ENCODE results near the gene TWIST2.

DNA sequence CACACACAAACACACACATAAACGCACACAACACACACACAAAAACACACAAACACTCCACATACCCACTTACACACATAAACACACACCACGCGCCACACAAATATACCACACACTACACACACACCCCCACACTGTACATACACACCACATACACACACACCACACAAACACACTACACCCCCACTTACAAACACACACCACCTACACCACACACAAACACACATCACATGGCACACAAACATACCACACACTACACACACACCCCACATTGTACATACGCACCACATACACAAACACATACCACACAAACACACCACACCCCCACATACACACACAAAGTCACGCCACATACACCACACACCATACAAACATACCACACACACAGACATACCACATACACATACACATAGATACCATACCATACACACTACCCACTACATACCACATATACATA is 59.9 kb downstream of the TWIST2 start:
- TF ChIP-seq POLR2AphosphoS5 (IDR thresholded peaks at IDR 0.05) (no peak), EP300 (IDR thresholded peaks at IDR 0.05) (no peak), POLR2A (IDR thresholded peaks at IDR 0.05; ENCODE audit: low read depth) (no peak)
- TF ChIP-seq, protein P1, sequence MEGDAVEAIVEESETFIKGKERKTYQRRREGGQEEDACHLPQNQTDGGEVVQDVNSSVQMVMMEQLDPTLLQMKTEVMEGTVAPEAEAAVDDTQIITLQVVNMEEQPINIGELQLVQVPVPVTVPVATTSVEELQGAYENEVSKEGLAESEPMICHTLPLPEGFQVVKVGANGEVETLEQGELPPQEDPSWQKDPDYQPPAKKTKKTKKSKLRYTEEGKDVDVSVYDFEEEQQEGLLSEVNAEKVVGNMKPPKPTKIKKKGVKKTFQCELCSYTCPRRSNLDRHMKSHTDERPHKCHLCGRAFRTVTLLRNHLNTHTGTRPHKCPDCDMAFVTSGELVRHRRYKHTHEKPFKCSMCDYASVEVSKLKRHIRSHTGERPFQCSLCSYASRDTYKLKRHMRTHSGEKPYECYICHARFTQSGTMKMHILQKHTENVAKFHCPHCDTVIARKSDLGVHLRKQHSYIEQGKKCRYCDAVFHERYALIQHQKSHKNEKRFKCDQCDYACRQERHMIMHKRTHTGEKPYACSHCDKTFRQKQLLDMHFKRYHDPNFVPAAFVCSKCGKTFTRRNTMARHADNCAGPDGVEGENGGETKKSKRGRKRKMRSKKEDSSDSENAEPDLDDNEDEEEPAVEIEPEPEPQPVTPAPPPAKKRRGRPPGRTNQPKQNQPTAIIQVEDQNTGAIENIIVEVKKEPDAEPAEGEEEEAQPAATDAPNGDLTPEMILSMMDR (IDR thresholded peaks at IDR 0.05) = no peak

Measured in esophagus muscularis mucosa (tissue), 4 donors.